KG1 (cell line): ENCODE data around the gene ACTL8.
"Not testable (repeated sequence)": the region's sequence is repeated elsewhere in the genome, so short reads cannot be mapped to it uniquely, and the experiment has no call there.

Experiments used
- DNase-seq: peaks from one replicate; lab custom pipeline; 2025; lab: John Stamatoyannopoulos, UW

Gene ACTL8

DNA sequence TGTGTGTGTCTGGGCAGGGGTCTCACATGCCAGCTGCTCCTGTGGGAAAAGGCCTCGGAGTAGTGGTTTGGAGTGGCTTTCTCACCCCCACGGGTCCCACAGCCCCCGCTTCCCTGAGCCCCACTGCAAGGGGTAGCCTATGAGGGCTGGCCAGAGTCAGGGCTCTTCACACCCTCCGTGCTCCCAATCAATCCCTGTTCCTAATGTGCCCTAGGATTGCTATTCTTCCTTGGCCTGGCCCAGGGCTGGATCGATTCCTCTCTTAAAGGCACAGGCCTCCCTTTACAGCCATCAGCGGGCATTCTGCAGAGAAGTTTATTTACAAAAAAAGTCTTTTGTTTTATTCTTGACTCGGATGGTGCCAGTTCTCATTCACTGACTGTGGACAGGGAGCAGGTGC lies 19.3 kb upstream of the ACTL8 start:
- no peak for DNase-seq

DNA sequence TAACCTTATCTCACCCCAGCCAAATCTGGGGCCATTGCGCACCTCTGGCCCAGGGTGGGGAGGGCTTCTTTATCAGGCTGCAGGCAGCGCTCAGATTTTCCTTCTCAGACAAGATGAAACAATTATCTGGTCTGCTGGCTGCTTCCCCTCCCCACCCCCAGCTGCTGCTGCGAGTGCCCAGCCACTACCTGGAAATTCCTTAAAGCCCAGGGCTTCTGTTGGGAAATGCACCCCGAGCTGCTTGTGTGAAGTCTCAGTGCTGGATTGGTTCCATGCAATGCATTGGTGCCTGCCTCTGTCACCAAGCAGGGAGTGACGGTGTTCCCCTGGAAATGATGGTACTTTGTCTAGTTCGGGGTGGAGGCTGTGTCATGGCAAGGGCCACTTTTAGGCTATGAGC lies 18.5 kb upstream of the ACTL8 start:
- DNase-seq: no peak

DNA sequence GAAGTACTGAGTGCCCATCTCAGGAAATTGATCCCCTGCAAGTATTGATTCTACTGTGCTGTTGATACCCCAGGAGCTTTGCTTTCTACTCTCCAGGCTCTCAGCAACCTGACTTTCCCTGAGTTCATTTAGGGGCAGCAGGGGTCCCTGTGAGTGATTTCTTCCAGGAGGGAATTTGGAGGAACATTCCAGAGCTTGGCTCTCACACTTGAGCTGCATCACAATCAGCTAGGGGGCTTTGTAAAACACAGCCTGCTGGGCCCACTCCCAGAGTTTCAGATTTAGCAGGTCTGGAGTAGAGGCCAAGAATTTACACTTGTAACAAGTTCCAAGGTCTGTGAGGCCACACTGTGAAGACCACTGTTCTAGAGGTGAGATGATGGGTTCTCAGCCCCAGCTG lies 16.1 kb upstream of the ACTL8 start:
- DNase-seq: no peak

DNA sequence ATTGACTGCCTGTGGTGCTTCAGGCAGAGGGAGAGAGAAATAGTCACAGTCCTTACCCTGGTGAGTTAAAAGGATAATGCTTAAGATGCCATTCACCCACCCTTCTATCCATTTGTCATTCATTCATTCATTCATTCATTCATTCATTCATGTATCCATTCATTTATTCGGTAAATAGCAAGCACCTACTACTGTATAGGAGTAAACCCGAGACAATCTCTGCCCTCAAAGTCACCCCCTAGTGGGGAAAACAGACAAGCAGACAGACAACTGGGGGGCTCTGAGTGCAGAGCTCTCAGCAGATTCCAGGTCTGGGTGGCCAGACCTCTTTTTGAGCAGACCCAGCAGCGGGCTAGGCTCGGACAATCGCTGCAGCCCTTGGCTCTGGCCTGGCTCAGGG lies 14.1 kb upstream of the ACTL8 start:
- DNase-seq: no peak

DNA sequence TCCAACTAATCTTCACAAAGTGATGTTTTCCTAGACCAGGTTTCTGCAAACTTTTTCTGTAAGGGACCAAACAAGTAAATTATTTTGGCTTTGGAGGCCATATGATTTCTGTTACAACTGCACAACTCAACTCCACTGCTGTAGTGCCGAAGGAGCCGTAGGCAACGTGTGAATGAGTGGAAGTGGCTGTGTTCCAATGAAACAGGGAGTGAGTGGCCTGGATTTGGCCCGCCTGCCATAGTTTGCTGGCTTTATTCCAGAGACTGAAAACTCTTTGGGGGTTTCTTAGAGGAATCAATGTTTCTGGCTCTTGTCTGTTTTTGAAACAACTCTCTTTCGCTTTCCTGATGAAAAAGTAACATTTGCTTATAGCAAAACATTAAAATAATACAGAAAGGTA lies 12.6 kb upstream of the ACTL8 start:
- no peak for DNase-seq

DNA sequence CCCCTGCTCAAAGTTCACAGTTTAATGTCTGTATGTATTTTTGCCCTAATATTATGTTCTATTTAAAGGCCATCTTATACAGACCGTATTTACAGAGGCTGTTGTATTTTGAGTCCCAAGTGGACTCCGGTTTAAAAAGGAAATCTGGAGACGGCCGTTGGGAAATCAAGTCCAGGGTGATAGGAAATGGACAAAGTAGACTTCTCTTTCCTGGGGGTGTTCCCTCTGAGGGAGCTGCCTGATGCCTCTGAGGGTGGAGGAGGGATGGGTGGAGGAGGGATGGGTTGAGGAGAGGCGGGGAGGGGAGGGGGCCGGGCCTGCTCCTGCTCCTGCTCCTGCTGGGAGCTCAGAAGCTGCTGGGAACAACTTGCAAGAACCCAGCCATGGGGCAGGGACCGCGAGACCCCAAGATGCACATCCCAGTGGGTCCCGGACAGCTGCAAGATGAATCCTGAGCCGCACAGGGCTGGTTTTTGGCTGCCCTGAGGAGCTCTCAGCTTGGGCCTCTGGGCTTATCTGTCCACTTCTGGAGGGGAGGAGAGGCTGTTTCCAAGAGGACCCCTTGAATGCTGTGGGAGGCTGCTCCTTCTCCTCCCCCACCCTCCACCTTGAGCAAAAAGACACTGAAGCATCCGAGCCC lies 12.0 kb upstream of the ACTL8 start:
- no peak for DNase-seq

DNA sequence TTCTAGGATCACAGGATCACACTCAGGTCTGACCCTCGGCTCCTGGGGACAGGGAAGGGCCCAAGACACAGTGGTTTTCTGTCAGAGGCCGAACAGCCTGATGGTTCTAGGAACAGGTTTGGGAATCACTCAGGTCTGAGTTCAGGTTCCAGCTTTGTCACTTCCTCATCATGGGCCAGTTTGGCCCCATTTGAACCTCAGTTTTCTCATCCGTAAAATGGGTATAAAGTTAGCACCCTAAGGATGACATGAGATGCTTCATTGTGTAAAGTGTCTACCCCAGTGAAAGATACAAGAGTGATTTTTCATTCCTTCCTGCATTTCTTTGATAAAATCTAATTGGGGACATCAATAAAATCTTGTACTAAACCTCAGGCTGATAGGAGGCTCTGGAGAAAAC lies 11.2 kb upstream of the ACTL8 start:
- DNase-seq: no peak

DNA sequence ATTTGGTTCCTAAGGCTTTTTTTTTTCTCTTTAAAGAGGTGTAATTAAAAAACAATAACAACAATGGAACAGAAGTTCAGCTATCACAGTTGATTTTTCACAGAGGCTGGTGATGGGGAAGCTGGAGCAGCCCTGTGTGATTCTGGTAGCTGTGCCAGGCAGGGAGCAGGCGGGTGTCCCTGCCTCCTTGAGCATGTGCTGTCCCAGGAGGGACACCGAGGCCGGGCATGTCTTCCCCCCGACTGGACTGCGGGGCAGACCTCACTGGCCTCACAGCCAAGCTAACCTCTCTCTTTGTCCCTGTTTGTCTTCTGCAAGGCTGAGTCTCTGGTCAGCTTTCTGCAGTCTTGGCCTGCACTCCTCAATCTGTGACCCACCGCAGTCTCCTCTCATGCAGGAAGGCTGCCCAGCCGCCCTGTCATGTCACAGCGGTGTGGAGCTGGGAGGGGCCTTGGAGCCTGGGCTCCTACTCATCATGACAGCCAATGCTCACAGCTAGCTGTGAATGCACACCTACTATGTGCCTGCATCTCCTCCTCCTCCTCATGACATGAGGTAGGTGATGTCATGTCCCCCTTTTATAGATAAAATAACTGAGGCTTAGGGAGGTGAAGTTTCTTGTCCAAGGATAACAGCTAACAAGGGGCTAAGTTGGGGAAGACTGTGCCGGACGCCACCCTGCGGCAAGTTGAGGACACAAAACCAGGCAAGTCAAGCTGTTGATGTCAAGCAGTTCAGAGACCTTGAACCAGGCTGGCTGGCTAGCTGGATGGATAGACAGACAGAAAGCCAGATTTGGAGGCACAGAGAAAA lies 10.3 kb upstream of the ACTL8 start:
- no peak for DNase-seq

DNA sequence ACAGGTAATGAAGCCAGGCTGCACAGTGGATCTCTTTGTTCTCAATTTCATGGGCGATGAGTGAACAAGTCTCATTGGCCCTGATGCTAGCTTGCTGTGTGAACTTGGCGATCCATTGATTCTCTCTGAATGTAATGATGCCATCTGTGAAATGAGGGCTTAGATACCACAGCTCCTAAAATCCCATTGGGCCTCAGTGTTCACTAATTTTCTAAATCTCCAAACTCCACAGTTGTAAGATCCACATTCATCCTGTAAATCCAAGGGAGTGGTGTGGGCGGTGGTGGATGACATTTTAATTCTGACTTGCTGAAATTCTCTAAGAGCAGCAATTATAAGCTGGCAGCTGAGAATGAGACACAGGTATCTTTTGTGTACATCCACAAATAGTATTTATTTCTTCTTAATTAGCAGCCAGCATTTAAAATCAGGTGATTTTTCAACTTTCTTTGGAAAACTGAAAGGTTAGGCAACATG lies 9.6 kb upstream of the ACTL8 start:
- no peak for DNase-seq

DNA sequence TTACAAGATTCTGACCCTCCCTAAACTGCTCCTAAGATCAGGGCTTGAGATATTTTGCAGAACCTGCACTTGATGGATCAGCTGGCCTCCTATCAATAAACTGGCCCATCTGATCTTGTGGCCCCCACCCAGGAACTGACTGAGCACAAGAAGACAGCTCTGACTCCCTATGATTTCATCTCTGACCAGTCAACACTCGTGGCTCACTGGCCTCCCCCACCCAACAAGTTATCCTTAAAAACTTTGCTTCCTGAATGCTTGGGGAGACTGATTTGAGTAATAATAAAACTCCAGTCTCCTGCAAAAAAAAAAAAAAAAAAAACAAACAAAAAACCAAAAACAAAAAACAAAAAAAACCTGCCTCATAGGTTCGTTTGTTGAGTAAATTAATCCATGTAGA lies 8.9 kb upstream of the ACTL8 start:
- DNase-seq: not testable (repeated sequence)

DNA sequence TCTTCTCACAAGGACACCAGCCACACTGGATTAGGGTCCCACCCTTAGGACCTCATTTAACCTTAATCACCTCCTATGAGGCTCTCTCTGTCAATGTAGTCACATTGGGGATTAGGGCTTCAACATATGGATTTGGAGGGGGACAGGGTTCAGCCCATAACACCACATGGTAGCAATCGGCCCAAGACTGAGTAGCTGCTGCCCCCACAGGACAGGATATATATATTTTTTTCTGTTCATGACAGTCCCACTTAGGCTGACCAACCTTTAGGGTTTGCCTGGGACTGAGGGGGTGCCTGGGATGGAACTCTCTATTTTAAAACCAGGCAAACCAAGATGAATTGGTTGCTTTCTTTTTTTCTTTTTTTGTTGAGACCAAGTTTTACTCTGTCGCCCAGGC lies 8.2 kb upstream of the ACTL8 start:
- no peak for DNase-seq

DNA sequence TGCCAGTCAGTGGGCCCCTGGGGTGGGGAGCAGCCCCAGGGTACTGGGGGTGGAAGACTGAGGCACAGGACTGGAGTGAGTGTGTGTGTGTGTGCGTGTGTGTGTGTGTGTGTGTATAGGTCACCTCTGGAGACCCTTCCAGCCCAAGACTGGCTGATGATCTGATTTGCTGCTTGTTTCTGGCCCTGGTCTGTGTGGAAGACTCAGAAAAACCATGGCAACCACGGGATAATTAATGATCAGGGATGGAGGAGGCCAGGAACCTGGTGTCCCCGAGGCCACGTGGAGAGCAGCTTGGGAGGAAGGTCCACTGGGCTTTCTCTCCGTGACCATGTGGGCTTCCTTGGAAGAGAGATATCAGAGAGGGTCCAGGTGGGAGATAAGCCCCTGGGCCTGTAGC lies 4.8 kb upstream of the ACTL8 start:
- DNase-seq: no peak

DNA sequence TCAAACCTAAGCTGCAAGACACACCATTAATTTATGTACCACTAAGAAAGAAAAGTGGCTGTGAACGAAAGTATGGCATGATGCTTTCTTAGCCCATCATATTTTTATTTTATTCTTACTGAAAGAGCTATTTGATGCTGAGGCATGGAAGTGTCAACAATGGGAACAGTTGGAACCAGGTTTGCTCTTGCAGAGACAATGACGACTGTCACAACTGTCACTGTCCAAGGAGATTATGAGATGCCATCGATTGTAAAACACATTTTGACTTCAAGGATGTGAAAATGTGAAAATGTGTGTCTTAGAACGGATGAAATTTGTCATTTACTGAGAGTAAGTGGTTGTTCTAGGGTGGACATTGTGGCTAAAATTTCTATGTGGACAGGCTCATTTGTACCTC lies 2.8 kb upstream of the ACTL8 start:
- DNase-seq: no peak

DNA sequence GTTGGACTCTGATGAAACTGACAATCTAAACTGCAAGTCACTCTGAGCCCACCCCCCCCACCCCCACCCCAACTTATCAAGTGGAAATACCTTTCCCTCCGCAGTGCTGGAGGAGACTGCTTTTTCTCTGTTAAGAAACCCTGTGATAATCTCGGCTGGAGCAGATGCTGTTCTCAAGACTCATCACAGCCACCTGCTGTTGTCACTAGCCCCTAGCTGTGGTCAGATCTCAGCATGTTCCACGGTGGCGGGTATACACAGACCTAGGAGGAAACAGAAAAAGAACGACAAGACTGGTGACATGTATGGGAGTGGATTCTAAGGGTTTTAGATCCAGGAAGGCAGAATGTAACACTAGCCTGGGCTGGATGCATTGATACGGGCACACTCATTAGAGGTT lies 2.3 kb downstream of the ACTL8 start:
- no peak for DNase-seq

DNA sequence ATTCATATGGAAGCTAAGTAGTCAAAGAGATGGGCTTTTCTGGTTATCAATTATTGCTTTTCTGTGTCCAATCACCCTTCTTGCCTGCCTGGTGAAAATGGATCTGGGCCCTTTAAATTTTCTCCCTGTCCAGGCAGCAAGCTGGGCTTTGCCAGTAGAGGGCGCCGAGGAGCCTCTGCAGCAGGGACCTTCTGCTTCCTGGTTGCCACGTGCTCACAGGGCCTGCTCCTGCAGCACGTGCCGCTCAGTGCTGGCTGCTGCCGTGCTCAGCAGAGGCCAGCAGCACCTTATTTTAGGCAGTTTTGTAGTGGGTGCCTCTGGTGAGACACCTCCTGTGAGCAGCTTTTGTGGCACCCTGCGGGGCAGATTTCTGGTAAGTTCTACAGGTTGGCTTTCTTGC lies 4.0 kb downstream of the ACTL8 start:
- DNase-seq: no peak

DNA sequence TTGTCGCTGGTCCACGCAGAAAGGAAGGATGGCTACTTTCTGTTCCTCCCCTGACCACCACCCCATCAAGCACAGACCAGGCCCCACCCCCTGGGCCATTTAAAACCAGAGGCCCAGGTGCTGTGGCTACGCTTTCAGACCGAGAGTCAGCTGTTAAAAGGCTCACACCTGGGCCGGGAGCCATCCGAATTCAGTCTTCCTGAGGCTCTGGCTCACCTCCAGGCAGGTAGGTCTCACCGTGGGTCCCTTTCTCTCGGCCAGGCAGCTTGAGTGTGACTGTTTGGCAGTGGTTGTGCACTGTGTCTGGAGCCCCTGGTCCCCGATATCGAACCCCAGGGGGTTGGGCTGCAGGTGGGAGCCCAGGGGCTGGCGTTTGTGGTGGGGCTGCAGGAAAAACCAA lies 7.2 kb downstream of the ACTL8 start:
- DNase-seq: no peak

DNA sequence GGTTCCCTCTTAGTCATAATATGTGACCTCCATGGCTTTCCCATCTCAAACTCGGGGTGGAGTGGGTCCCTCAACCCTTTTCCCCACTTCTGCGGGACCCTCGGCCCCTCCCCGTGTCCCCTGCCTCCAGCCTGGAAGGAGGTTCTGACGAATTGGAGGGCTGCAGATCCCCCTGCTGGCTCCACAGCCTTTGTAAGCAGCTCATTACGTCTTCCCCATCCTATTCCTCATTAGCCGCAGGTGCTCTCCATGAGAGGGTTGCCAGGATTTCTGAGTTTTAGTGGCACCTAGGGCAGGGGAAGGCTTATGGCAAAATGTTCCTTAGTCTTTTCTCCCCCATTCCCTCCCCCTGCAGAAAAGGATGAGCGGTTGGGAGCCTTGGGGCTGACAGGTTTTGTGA lies 8.3 kb downstream of the ACTL8 start:
- DNase-seq: no peak

DNA sequence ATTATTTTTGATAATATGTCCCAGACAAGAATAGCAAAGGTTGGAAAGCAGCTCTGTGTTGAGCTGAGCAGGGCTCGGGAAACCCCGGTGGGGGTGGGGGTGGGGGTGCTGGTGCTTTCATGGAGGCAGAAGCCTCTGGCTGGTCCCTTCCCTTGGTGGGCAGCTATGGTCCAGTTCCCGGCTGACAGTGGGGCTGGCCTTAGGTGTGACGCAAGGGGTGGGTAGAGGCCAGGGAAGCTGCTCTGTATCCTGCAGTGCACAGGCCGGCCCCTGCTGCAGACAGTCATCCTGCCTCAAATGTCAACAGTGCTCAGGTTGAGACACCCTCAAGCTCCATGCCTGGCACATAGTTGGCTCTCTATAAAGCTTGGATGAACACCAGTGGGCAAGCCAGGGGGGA lies 8.9 kb downstream of the ACTL8 start:
- no peak for DNase-seq

DNA sequence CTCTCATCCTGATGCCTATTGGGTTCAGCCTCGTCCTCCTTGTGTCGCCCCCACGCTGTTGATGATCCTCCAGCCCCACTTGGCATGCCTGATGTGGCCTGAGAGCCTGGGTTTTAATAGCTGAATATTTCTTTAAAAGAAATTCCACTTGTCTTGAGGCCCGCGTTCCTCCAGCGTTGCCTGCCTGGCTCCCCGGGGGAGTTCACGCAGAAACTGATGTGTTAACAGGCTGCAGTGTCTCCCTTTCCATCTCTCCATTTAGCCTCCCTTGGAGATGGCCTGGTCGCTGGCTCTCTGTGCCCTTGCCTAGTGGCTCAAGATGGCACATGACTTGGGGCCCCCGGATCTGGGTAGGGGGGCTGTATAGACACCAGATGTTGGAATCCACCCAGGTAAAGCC lies 9.5 kb downstream of the ACTL8 start:
- no peak for DNase-seq

DNA sequence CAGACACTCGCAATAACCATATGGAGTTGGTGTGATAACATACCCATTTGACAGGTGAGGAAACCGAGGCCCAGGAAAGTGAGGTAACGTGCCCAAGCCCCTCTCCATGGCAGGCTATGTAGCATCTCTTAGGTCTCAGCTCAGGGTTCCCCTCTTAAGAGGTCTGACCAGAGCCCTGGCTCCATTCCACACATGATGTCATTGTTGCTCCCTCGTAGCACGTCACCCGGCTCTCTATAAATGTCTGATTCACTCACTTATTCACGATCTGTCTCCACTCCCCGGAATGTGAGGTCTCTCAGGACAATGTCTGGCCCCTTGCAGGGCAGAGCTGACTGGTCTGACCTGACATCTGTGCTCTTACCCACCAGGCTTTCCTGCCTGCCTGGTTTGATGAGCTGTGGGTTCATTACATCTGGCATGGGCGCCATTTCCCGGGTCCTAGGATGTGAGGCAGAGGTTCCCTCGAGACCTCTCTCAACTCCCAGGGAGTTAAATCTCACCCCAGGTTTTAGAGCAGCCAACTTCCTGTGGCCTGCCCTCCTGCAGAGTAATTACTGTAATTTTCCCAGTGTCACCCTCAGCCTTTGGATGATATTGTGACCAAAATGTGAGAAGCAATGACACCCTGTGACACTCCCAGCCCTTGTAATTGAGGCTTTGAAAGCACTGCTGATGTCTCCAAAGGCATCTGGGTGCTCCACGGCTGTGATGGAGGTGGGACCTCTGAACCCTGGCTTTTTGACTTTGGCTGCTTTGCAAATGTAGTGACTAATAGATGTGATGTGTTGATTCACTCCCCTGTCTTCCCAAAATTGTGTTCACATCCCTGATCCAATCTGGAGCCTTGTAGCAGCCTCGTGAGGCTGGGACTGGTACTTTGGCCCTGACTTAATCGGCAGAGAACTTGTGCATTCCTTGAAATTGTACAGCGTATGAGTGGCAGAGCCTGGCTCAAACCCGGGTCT lies 10.6 kb downstream of the ACTL8 start:
- DNase-seq: no peak

DNA sequence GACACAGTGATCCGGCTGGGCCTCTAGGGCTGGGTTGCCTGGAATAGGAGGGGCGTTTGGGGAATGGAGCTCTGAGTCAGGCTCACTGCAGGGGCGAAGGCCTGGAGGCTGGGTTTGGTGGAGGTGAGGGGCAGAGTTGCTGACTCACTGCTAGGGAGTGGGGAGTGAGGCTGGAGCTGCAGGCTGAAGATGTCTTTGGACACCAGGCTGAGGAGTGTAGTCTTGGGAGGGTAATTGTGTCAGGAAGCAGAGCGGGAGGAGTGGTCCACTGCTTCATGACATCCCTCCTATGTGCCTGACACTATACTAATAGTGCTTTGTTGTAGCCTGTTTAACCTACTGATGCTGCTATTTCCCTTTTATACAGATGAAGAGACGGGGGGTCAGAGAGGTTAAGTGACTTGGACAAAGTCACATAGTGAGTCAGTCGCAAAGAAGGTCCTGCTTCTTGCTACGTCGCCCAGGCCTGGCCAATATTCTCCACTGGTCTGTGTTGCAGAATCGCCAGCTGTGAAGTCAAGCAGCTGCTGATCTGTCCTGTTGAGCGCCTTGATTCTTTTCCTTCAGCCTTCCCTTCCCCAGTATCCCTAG lies 13.6 kb downstream of the ACTL8 start:
- DNase-seq: no peak

DNA sequence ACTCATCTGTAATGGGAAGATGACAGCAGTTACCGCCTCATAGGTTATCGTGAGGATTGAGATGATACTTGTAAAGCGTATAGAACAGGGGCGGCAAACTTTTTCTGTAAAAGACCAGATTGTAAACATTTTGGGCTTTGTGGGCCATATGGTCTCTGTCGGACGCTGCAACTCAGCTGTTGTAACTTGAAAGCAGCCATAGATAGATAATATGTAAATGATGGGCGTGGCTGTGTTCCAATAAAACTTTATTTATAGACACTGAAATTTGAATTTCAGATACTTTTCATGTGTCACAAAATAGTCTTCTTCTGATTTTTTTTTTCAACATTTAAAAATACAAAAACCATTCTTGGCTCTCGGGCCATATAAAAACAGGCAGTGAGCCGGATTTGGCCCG lies 15.8 kb downstream of the ACTL8 start:
- no peak for DNase-seq
